Endothelial cell (in vitro differentiated cells): ENCODE measurements around the gene INF2. TPM values are rescaled to one million over a fixed set of nuclear protein-coding genes. Genes with fewer than 3 reads are reported as not detected.
A peak's percentile ranks its signal among the peaks of the same experiment; 100 is the strongest.
"Not testable (repeated sequence)": the region's sequence is repeated elsewhere in the genome, so short reads cannot be mapped to it uniquely, and the experiment has no call there.

ENCODE experiments used
- DNase-seq: peaks from one replicate; pipeline ENCODE4 v3.0.0; 2021; ENCODE audit warnings: low spot score
- H3K27ac Mint-ChIP-seq: one replicate; pipeline ENCODE4 v1.8.0; 2021; ENCODE audit warnings: mixed read lengths, inconsistent platforms; ENCODE audit not compliant: unreplicated experiment
- H3K27me3 Mint-ChIP-seq: one replicate; pipeline ENCODE4 v1.8.0; 2021; ENCODE audit warnings: mild to moderate bottlenecking, moderate library complexity, mixed read lengths, inconsistent platforms; ENCODE audit not compliant: unreplicated experiment
- H3K36me3 Mint-ChIP-seq: one replicate; pipeline ENCODE4 v1.8.0; 2021; ENCODE audit warnings: mild to moderate bottlenecking, low read depth, mixed read lengths, inconsistent platforms; ENCODE audit not compliant: unreplicated experiment
- H3K4me1 Mint-ChIP-seq: one replicate; pipeline ENCODE4 v1.8.0; 2021; ENCODE audit warnings: mild to moderate bottlenecking, mixed read lengths, inconsistent platforms; ENCODE audit not compliant: unreplicated experiment
- H3K4me3 Mint-ChIP-seq: one replicate; pipeline ENCODE4 v1.8.0; 2021; ENCODE audit warnings: mild to moderate bottlenecking, mixed read lengths, inconsistent platforms; ENCODE audit not compliant: unreplicated experiment
- H3K9me3 Mint-ChIP-seq: one replicate; pipeline ENCODE4 v1.8.0; 2021; ENCODE audit warnings: mixed read lengths, inconsistent platforms; ENCODE audit not compliant: unreplicated experiment
- CTCF ChIP-seq: fragments of 200-600 bp; sonication (generic); IDR thresholded peaks from one replicate; pipeline ENCODE4 v1.5.0; 2021; ENCODE audit warnings: antibody characterized with exemption; ENCODE audit not compliant: unreplicated experiment
- total RNA-seq: library from RNA; stranded (reverse); fragmentation: NEBNext Ultra II Directional; extraction: Animal tissue kit (Norgen Biotek cat#: 25700); gene quantifications from one replicate; pipeline ENCODE4 v1.2.1, GENCODE V29; 2021; ENCODE audit not compliant: unreplicated experiment

The INF2 gene
- total RNA-seq, 1 donor from 2014 or later = 97.2 TPM

GRCh38 chr14:104750056-104750752 is 60.8 kb downstream of the INF2 start:
- Mint-ChIP-seq H3K27ac (peak overlapping the region; percentile 10), H3K4me3 (peak overlapping the region; percentile 18), H3K27me3 (peaks cover 14% of the 10 kb centered on the region), H3K9me3 (no peaks in the 10 kb centered on the region), H3K36me3 (peaks cover 12% of the 10 kb centered on the region), H3K4me1 (peaks cover 14% of the 10 kb centered on the region)
- no peak for DNase-seq
- TF ChIP-seq CTCF = no peak

DNA sequence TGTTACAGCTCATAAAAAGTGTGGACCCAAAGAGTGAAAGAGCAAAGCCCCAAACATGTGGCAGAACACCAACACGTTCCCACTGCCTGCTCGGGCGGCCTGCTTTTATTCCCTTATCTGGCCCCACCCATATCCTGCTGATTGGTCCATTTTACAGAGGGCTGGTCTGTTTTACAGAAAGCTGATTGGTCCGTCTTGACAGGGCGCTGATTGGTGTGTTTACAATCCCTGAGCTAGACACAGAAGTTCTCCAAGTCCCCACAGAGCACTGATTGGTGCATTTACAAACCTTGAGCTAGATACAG is 61.3 kb downstream of the INF2 start:
- Mint-ChIP-seq H3K27me3 (peaks cover 14% of the 10 kb centered on the region), H3K36me3 (peaks cover 14% of the 10 kb centered on the region), H3K4me1 (peaks cover 14% of the 10 kb centered on the region)
- not testable (repeated sequence) for H3K9me3 Mint-ChIP-seq, H3K4me3 Mint-ChIP-seq, DNase-seq, H3K27ac Mint-ChIP-seq

- Mint-ChIP-seq H3K4me3 (no peak overlapping the region), H3K36me3 (peaks cover 18% of the 10 kb centered on the region), H3K27me3 (peaks cover 12% of the 10 kb centered on the region), H3K9me3 (no peaks in the 10 kb centered on the region), H3K4me1 (peaks cover 14% of the 10 kb centered on the region), H3K27ac (no peak overlapping the region)
- no peak for TF ChIP-seq CTCF
- DNase-seq = no peak
Observed at GRCh38 chr14:104751539-104752422, 62.4 kb downstream of the INF2 start.

DNA sequence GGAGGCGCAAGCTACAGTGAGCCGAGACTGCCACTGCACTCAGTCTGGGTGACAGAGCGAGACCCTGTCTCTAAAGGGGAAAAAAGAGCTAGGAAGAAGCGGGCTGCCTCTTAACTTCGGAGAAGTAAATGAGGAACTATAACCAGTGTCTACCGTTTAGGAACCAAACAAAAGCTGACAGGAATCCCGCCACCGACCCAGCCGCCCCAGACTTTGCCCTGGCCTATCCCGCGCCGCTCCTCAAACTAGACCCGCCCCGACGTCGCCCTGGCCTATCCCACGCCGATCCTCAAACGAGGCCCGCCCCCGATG is 63.0 kb downstream of the INF2 start:
- peaks cover 14% of the 10 kb centered on the region for H3K4me1 Mint-ChIP-seq
- no peak overlapping the region for H3K27ac Mint-ChIP-seq
- peak overlapping the region; percentile 91 for H3K4me3 Mint-ChIP-seq
- peaks cover 23% of the 10 kb centered on the region for H3K36me3 Mint-ChIP-seq
- no peaks in the 10 kb centered on the region for H3K9me3 Mint-ChIP-seq
- peaks cover 12% of the 10 kb centered on the region for H3K27me3 Mint-ChIP-seq
- TF ChIP-seq CTCF = no peak
- no peak for DNase-seq

DNA sequence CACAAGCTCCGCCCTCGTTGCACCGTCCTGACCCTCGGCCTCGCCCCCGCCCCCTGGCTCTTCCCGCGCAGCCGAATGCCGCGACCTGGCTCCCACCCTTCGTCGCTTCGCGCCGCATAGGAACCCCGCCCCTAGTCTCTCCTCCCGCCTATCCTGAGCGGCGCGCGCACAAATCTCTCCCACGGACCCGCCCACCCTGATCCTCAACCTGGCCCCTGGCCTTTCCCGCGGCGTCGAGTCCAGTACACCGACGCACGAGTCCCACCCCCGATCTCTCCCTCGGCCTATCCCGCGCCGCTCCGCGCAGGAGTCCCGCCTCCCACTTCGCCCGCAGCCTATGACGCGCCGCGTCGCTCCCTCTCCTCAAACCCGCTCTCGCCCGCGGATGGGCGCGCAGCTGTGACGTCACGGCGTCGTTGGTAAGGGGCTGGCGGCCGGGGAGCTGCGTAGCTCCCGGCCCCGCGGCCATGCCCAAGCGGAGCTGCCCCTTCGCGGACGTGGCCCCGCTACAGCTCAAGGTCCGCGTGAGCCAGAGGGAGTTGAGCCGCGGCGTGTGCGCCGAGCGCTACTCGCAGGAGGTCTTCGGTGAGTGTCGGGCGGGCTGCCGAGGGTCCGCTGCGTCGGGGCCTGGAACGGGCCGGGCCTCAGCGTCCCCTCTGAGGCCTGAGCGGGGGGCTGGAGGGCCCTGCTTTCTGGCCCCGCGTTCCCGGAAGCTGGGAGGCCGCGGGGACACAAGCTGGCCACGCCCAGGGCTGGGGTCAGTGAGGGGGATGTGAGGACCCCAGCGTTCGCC is 63.5 kb downstream of the INF2 start, which contains the start of gene SIVA1:
TSS of gene SIVA1 (plus strand) at position 413 of the 793 bp plus-strand sequence. CDS start at position 468, 55 bp downstream.
- Mint-ChIP-seq H3K27me3 (peaks cover 12% of the 10 kb centered on the region), H3K9me3 (no peaks in the 10 kb centered on the region), H3K36me3 (peaks cover 25% of the 10 kb centered on the region), H3K4me3 (peak within 1 kb of the TSS; percentile 97), H3K4me1 (peaks cover 14% of the 10 kb centered on the region), H3K27ac (peak within 1 kb of the TSS; percentile 67)
- TF ChIP-seq CTCF = no peak
- DNase-seq = peak; percentile 100
